Karpas-422 (cell line): ENCODE results near the gene PARD3B. TPM values are rescaled to one million over a fixed set of nuclear protein-coding genes. Genes with fewer than 3 reads are reported as not detected.

Experiments
- DNase-seq: peaks from one replicate; pipeline ENCODE4 v3.0.0-alpha.2; 2015
- H2AFZ ChIP-seq: fragments of 200-600 bp; sonication (generic); 2 replicates; pipeline ENCODE4 v1.6.1; 2014; ENCODE audit warnings: antibody characterized with exemption, low read length, mixed read lengths
- H3K27ac ChIP-seq: fragments of 200-600 bp; sonication (generic); 2 replicates; pipeline ENCODE4 v1.5.1; 2014; ENCODE audit warnings: mild to moderate bottlenecking, low read length, moderate library complexity
- H3K27me3 ChIP-seq: fragments of 200-600 bp; sonication (generic); 2 replicates; pipeline ENCODE4 v1.6.1; 2014; ENCODE audit warnings: low read length, mixed read lengths
- H3K36me3 ChIP-seq: fragments of 200-600 bp; sonication (generic); 2 replicates; pipeline ENCODE4 v1.6.1; 2014; ENCODE audit warnings: low read length, mixed read lengths; ENCODE audit not compliant: insufficient read depth
- H3K4me1 ChIP-seq: fragments of 200-600 bp; sonication (generic); 2 replicates; pipeline ENCODE4 v1.6.1; 2014; ENCODE audit warnings: mild to moderate bottlenecking, low read length, mixed read lengths
- H3K4me2 ChIP-seq: fragments of 200-600 bp; sonication (generic); 2 replicates; pipeline ENCODE4 v1.6.1; 2014; ENCODE audit warnings: low read length, low read depth, mild to moderate bottlenecking; ENCODE audit not compliant: poor library complexity, severe bottlenecking
- H3K4me3 ChIP-seq: fragments of 200-600 bp; sonication (generic); 2 replicates; pipeline ENCODE4 v1.5.1; 2014; ENCODE audit warnings: mild to moderate bottlenecking, antibody characterized with exemption, low read length, mixed read lengths
- H3K79me2 ChIP-seq: fragments of 200-600 bp; sonication (generic); 2 replicates; pipeline ENCODE4 v1.6.1; 2014; ENCODE audit warnings: mild to moderate bottlenecking, low read length, mixed read lengths
- H3K9ac ChIP-seq: fragments of 200-600 bp; sonication (generic); 2 replicates; pipeline ENCODE4 v1.6.0; 2014; ENCODE audit warnings: low read length
- H3K9me2 ChIP-seq: fragments of 200-600 bp; sonication (generic), shearing (Covaris generic); replicated peaks from 2 replicates; pipeline ENCODE4 v1.6.0; 2014; ENCODE audit warnings: mild to moderate bottlenecking, low read length, moderate library complexity; ENCODE audit not compliant: insufficient read depth
- H3K9me3 ChIP-seq: fragments of 300-700, 200-600 bp; sonication (generic); 2 replicates; pipeline ENCODE4 v1.6.1; 2014; ENCODE audit warnings: low read length, mixed read lengths
- H4K20me1 ChIP-seq: fragments of 200-600 bp; sonication (generic); 2 replicates; pipeline ENCODE4 v1.6.1; 2014; ENCODE audit warnings: mild to moderate bottlenecking, antibody characterized with exemption, low read length, low read depth; ENCODE audit not compliant: insufficient read depth
- total RNA-seq: library from RNA; depleted of rRNA; stranded (reverse); fragments of >200 nt; shearing (Covaris generic); gene quantifications from 2 replicates; pipeline ENCODE4 v1.2.3, GENCODE V29; 2014; ENCODE audit warnings: low replicate concordance

PARD3B gene
- total RNA-seq, 1 experiment from 2014 or later: not detected

GRCh38 chr2:205637779-205638503 lies 1092.7 kb downstream of the PARD3B start:
- no peaks in the 10 kb centered on the region for H3K9me2 ChIP-seq
- H3K4me1 ChIP-seq: peaks cover 21% of the 10 kb centered on the region
- no peaks in the 10 kb centered on the region for H3K36me3 ChIP-seq
- H2AFZ ChIP-seq: no peak overlapping the region; the same call in 1 of the 2 replicates
- H4K20me1 ChIP-seq: no peaks in the 10 kb centered on the region
- H3K27me3 ChIP-seq: no peaks in the 10 kb centered on the region
- no peak for DNase-seq
- H3K4me3 ChIP-seq: no peak overlapping the region
- H3K9ac ChIP-seq: no peak overlapping the region
- no peaks in the 10 kb centered on the region for H3K9me3 ChIP-seq
- H3K4me2 ChIP-seq: no peak overlapping the region
- H3K27ac ChIP-seq: no peak overlapping the region
- H3K79me2 ChIP-seq: no peaks in the 10 kb centered on the region

GRCh38 chr2:205640716-205641115 lies 1095.4 kb downstream of the PARD3B start:
- Histone ChIP-seq H3K9me2 (no peaks in the 10 kb centered on the region), H2AFZ (peak overlapping the region; percentile 33; the same call in 1 of the 2 replicates), H3K27ac (no peak overlapping the region), H4K20me1 (no peaks in the 10 kb centered on the region), H3K4me1 (peaks cover 15% of the 10 kb centered on the region), H3K4me2 (no peak overlapping the region), H3K9ac (no peak overlapping the region), H3K9me3 (no peaks in the 10 kb centered on the region), H3K79me2 (no peaks in the 10 kb centered on the region), H3K27me3 (no peaks in the 10 kb centered on the region), H3K4me3 (no peak overlapping the region), H3K36me3 (no peaks in the 10 kb centered on the region)
- no peak for DNase-seq

- no peaks in the 10 kb centered on the region for H3K36me3 ChIP-seq
- H3K9me3 ChIP-seq: no peaks in the 10 kb centered on the region
- peaks cover 5% of the 10 kb centered on the region; the same call in 1 of the 2 replicates for H3K4me1 ChIP-seq
- no peak overlapping the region for H3K27ac ChIP-seq
- no peaks in the 10 kb centered on the region for H3K27me3 ChIP-seq
- H3K4me3 ChIP-seq: no peak overlapping the region
- no peak overlapping the region for H3K9ac ChIP-seq
- no peaks in the 10 kb centered on the region for H3K79me2 ChIP-seq
- no peaks in the 10 kb centered on the region for H4K20me1 ChIP-seq
- no peak for DNase-seq
- no peaks in the 10 kb centered on the region for H3K9me2 ChIP-seq
- H3K4me2 ChIP-seq: no peak overlapping the region
- H2AFZ ChIP-seq: no peak overlapping the region
Measured at GRCh38 chr2:205642599-205643356, 1097.5 kb downstream of the PARD3B start.

GRCh38 chr2:205643391-205643885 lies 1098.2 kb downstream of the PARD3B start:
- no peak overlapping the region for H3K4me2 ChIP-seq
- H3K27ac ChIP-seq: no peak overlapping the region
- H2AFZ ChIP-seq: no peak overlapping the region
- peaks cover 5% of the 10 kb centered on the region; the same call in 1 of the 2 replicates for H3K4me1 ChIP-seq
- H3K27me3 ChIP-seq: no peaks in the 10 kb centered on the region
- no peaks in the 10 kb centered on the region for H3K36me3 ChIP-seq
- H3K79me2 ChIP-seq: no peaks in the 10 kb centered on the region
- H3K9me2 ChIP-seq: no peaks in the 10 kb centered on the region
- H3K9ac ChIP-seq: no peak overlapping the region
- no peaks in the 10 kb centered on the region for H4K20me1 ChIP-seq
- no peak for DNase-seq
- no peaks in the 10 kb centered on the region for H3K9me3 ChIP-seq
- no peak overlapping the region for H3K4me3 ChIP-seq

- H3K9me2 ChIP-seq: no peaks in the 10 kb centered on the region
- no peak overlapping the region for H2AFZ ChIP-seq
- H3K9ac ChIP-seq: no peak overlapping the region
- no peaks in the 10 kb centered on the region for H3K79me2 ChIP-seq
- H3K36me3 ChIP-seq: no peaks in the 10 kb centered on the region
- peaks cover 5% of the 10 kb centered on the region; the same call in 1 of the 2 replicates for H3K4me1 ChIP-seq
- H3K27ac ChIP-seq: no peak overlapping the region
- H3K4me3 ChIP-seq: no peak overlapping the region
- no peaks in the 10 kb centered on the region for H3K9me3 ChIP-seq
- H3K27me3 ChIP-seq: no peaks in the 10 kb centered on the region
- H3K4me2 ChIP-seq: no peak overlapping the region
- no peak for DNase-seq
- H4K20me1 ChIP-seq: no peaks in the 10 kb centered on the region
Measured at GRCh38 chr2:205644018-205644417, 1098.7 kb downstream of the PARD3B start.

GRCh38 chr2:205646680-205647079 lies 1101.4 kb downstream of the PARD3B start:
- H3K4me2 ChIP-seq: no peak overlapping the region
- H3K4me1 ChIP-seq: no peaks in the 10 kb centered on the region
- H3K9ac ChIP-seq: no peak overlapping the region
- no peak overlapping the region for H3K27ac ChIP-seq
- H2AFZ ChIP-seq: no peak overlapping the region
- no peaks in the 10 kb centered on the region for H3K79me2 ChIP-seq
- no peak for DNase-seq
- H3K9me3 ChIP-seq: no peaks in the 10 kb centered on the region
- no peaks in the 10 kb centered on the region for H3K9me2 ChIP-seq
- H3K27me3 ChIP-seq: no peaks in the 10 kb centered on the region
- H4K20me1 ChIP-seq: no peaks in the 10 kb centered on the region
- H3K4me3 ChIP-seq: no peak overlapping the region
- H3K36me3 ChIP-seq: no peaks in the 10 kb centered on the region

GRCh38 chr2:205650450-205650849 lies 1105.2 kb downstream of the PARD3B start:
- Histone ChIP-seq H3K27ac (no peak overlapping the region), H3K4me2 (no peak overlapping the region), H3K9ac (no peak overlapping the region), H3K79me2 (no peaks in the 10 kb centered on the region), H3K9me3 (no peaks in the 10 kb centered on the region), H4K20me1 (no peaks in the 10 kb centered on the region), H3K4me3 (no peak overlapping the region), H3K4me1 (no peaks in the 10 kb centered on the region), H2AFZ (no peak overlapping the region), H3K9me2 (no peaks in the 10 kb centered on the region), H3K36me3 (no peaks in the 10 kb centered on the region), H3K27me3 (no peaks in the 10 kb centered on the region)
- DNase-seq: no peak

- Histone ChIP-seq H3K79me2 (no peaks in the 10 kb centered on the region), H4K20me1 (no peaks in the 10 kb centered on the region), H3K36me3 (no peaks in the 10 kb centered on the region), H3K9me3 (no peaks in the 10 kb centered on the region), H3K4me2 (no peak overlapping the region), H2AFZ (no peak overlapping the region), H3K27me3 (no peaks in the 10 kb centered on the region), H3K27ac (no peak overlapping the region), H3K4me3 (no peak overlapping the region), H3K9me2 (no peaks in the 10 kb centered on the region), H3K4me1 (no peaks in the 10 kb centered on the region), H3K9ac (no peak overlapping the region)
- DNase-seq: no peak
Measured at GRCh38 chr2:205650931-205651330, 1105.7 kb downstream of the PARD3B start.
